Naive thymus-derived CD4-positive, alpha-beta T cell (primary cell): Measurements from ENCODE around the gene NLRP3. TPM values are rescaled to one million over a fixed set of nuclear protein-coding genes. Genes with fewer than 3 reads are reported as not detected.
"Not testable (repeated sequence)": the region's sequence is repeated elsewhere in the genome, so short reads cannot be mapped to it uniquely, and the experiment has no call there.

Experiments
- ATAC-seq: fragments of 150-1000 bp; cut with Tn5 transposase; 2 replicates; pipeline ENCODE4 v1.10.0; 2021; ENCODE audit warnings: mild to moderate bottlenecking, moderate library complexity
- CTCF ChIA-PET: fragments of 350-600 bp; sonication (Branson Sonifier 250); formaldehyde crosslinking; loops from one replicate; lab custom pipeline; 2021; ENCODE audit warnings: antibody characterized with exemption; lab: Charles Lee
- POLR2A ChIA-PET: fragments of 350-600 bp; sonication (Branson Sonifier 250); formaldehyde crosslinking; loops from one replicate; lab custom pipeline; 2021; ENCODE audit warnings: antibody characterized with exemption, inconsistent platforms; lab: Charles Lee
- DNase-seq, 9 donors: peaks; one replicate each; pipeline versions ENCODE4 v3.0.0 to v3.0.0-alpha.2; 2020 to 2022; ENCODE audit warnings: mixed read lengths in 1 of 9
- H3K27ac ChIP-seq: one replicate; pipeline ENCODE4 v1.7.0; 2013; ENCODE audit warnings: mild to moderate bottlenecking, low read depth, low read length, moderate library complexity
- H3K27me3 ChIP-seq, 2 donors: one replicate each; pipeline ENCODE4 v1.7.0; 2013; ENCODE audit warnings: low read length in 2 of 2, mild to moderate bottlenecking in 2 of 2, moderate library complexity in 2 of 2; ENCODE audit not compliant: control insufficient read depth in 2 of 2, insufficient read depth in 2 of 2
- H3K36me3 ChIP-seq, 3 experiments: 1 replicate in 2 of 3; 2 replicates in 1 of 3; pipeline ENCODE4 v1.7.0; 2013; ENCODE audit warnings: low read length in 3 of 3, mild to moderate bottlenecking in 3 of 3, moderate library complexity in 1 of 3; ENCODE audit not compliant: insufficient read depth in 3 of 3, control insufficient read depth in 2 of 3
- H3K4me1 ChIP-seq, 2 donors: one replicate each; pipeline ENCODE4 v1.7.0; 2013; ENCODE audit warnings: low read length in 2 of 2, mild to moderate bottlenecking in 2 of 2, moderate library complexity in 1 of 2; ENCODE audit not compliant: control insufficient read depth in 2 of 2, insufficient read depth in 2 of 2
- H3K4me3 ChIP-seq: 2 replicates; pipeline ENCODE4 v1.7.0; 2013; ENCODE audit warnings: mild to moderate bottlenecking, low read length
- H3K9me3 ChIP-seq, 3 experiments: 1 replicate in 2 of 3; 2 replicates in 1 of 3; pipeline ENCODE4 v1.7.0; 2013; ENCODE audit warnings: low read length in 3 of 3; ENCODE audit not compliant: control insufficient read depth in 2 of 3
- H3K27ac Mint-ChIP-seq, 9 donors: one replicate each; pipeline ENCODE4 v1.8.0; 2020 to 2022; ENCODE audit warnings: mixed read lengths in 9 of 9, mild to moderate bottlenecking in 8 of 9, moderate library complexity in 5 of 9, inconsistent platforms in 2 of 9
- H3K27me3 Mint-ChIP-seq, 5 donors: one replicate each; pipeline ENCODE4 v1.8.0; 2021 to 2022; ENCODE audit warnings: mixed read lengths in 5 of 5, mild to moderate bottlenecking in 1 of 5
- H3K36me3 Mint-ChIP-seq, 5 donors: one replicate each; pipeline ENCODE4 v1.8.0; 2020 to 2022; ENCODE audit warnings: mixed read lengths in 5 of 5, mild to moderate bottlenecking in 3 of 5, inconsistent platforms in 1 of 5
- H3K4me1 Mint-ChIP-seq, 7 donors: one replicate each; pipeline ENCODE4 v1.8.0; 2020 to 2022; ENCODE audit warnings: mixed read lengths in 7 of 7, mild to moderate bottlenecking in 3 of 7, inconsistent platforms in 1 of 7
- H3K4me3 Mint-ChIP-seq, 10 donors: one replicate each; pipeline ENCODE4 v1.8.0; 2020 to 2022; ENCODE audit warnings: mild to moderate bottlenecking in 10 of 10, mixed read lengths in 10 of 10, moderate library complexity in 6 of 10, inconsistent platforms in 2 of 10
- H3K9me3 Mint-ChIP-seq, 11 donors: one replicate each; pipeline ENCODE4 v1.8.0; 2020 to 2022; ENCODE audit warnings: mixed read lengths in 11 of 11, mild to moderate bottlenecking in 4 of 11, inconsistent platforms in 1 of 11, moderate library complexity in 1 of 11
- intact Hi-C, 2 donors: fragments of 100-400 bp; cut with micrococcal nuclease; formaldehyde crosslinking; loops; one replicate each; pipeline ENCODE4 v1.15.1; 2023
- polyA plus RNA-seq, 2 donors: library from polyadenylated mRNA; unstranded; fragments of 300-500 nt; fragmentation: Illumina TruSeq; gene quantifications; one replicate each; pipeline ENCODE4 v1.2.3, GENCODE V29; 2021
- total RNA-seq, 6 experiments: library from RNA in 5 of 6; stranded (reverse) in 5 of 6; gene quantifications; 1 replicate in 5 of 6; 2 replicates in 1 of 6; pipeline ENCODE4 v1.2.3 and lab custom pipeline; 2021 to 2026

NLRP3 gene
- total RNA-seq: 10 to 100 TPM in 2 of 5 experiments, 1 to 10 TPM in 2, under 1 TPM in 1; 0.70 to 90.6 (median 4.6) TPM
- polyA plus RNA-seq: 1 to 10 TPM; 1.4 to 4.6 TPM
- 2.2 reads per million, percentile 10 among the genes with 10 or more reads in this experiment for total RNA-seq (lab: John Stamatoyannopoulos, UW)

GRCh38 chr1:247415423-247416361 is at the start of gene NLRP3:
TSS of gene NLRP3 (plus strand) at chr1:247416173. CDS start at chr1:247418801, 2,628 bp downstream.
- Mint-ChIP-seq H3K4me1 (peaks cover 29 to 63% (median 45%) of the 10 kb centered on the region in 7 donors), H3K27me3 (peaks cover 0 to 46% (median 0%) of the 10 kb centered on the region in 5 donors), H3K4me3 (peak within 1 kb of the TSS; percentile 75 to 95 (median 91)), H3K27ac (peak within 1 kb of the TSS; percentile 4 to 92 (median 86)), H3K9me3 (no peaks in the 10 kb centered on the region), H3K36me3 (peaks cover 2 to 20% (median 15%) of the 10 kb centered on the region in 5 donors)
- intact Hi-C loops: loop anchor here (1.0 to 10.0 kb wide), 6 partner anchors 8 to 911 kb away; partner anchors contain the start of genes OR2B11 (in 1 of the 2) and SMYD3 (in 1 of the 2)
- POLR2A ChIA-PET: interaction anchor here (0.6 to 2.5 kb wide), 6 partner anchors 10 to 85 kb away, joined by 3 to 10 read pairs (median 4); no protein-coding TSS in a partner anchor
- Histone ChIP-seq H3K36me3 (no peaks in the 10 kb centered on the region), H3K9me3 (no peaks in the 10 kb centered on the region), H3K4me3 (peak within 1 kb of the TSS; percentile 53), H3K27me3 (no peaks in the 10 kb centered on the region), H3K27ac (peak within 1 kb of the TSS; percentile 61), H3K4me1 (peaks cover 20 to 33% of the 10 kb centered on the region in 2 donors)
- peak; percentile 86 for ATAC-seq
- CTCF ChIA-PET: interaction anchor here (0.6 to 4.7 kb wide), 4 partner anchors 13 to 60 kb away, joined by 3 to 34 read pairs (median 4); no protein-coding TSS in a partner anchor
- peak; percentile 23 to 63 (median 53) for DNase-seq

GRCh38 chr1:247366345-247366744 is 49.6 kb upstream of the NLRP3 start:
- intact Hi-C loops, H3K4me1 Mint-ChIP-seq, CTCF ChIA-PET, H3K4me3 Mint-ChIP-seq, H3K36me3 Mint-ChIP-seq, H3K27me3 ChIP-seq, H3K4me1 ChIP-seq, H3K9me3 Mint-ChIP-seq, H3K4me3 ChIP-seq, H3K27ac Mint-ChIP-seq, POLR2A ChIA-PET, H3K9me3 ChIP-seq, ATAC-seq, H3K36me3 ChIP-seq, H3K27ac ChIP-seq, DNase-seq: not testable (repeated sequence)
- peaks cover 6 to 45% (median 22%) of the 10 kb centered on the region in 5 donors for H3K27me3 Mint-ChIP-seq

- Mint-ChIP-seq H3K9me3 (peaks cover 0 to 8% (median 0%) of the 10 kb centered on the region in 11 donors), H3K4me3 (no peak overlapping the region), H3K27me3 (peaks cover 6 to 43% (median 22%) of the 10 kb centered on the region in 5 donors), H3K27ac (no peak overlapping the region), H3K4me1 (peaks cover 0 to 2% (median 0%) of the 10 kb centered on the region in 7 donors), H3K36me3 (no peaks in the 10 kb centered on the region)
- ATAC-seq (no peak), DNase-seq (no peak)
- no peak overlapping the region for H3K27ac ChIP-seq
- no peaks in the 10 kb centered on the region for H3K4me1 ChIP-seq
- CTCF ChIA-PET: no interaction called here
- no peaks in the 10 kb centered on the region for H3K9me3 ChIP-seq
- H3K36me3 ChIP-seq: no peaks in the 10 kb centered on the region
- POLR2A ChIA-PET: no interaction called here
- H3K27me3 ChIP-seq: peaks cover 0 to 5% of the 10 kb centered on the region in 2 donors
- intact Hi-C loops: no loop called here
- no peak overlapping the region for H3K4me3 ChIP-seq
Measured at GRCh38 chr1:247366926-247367645, 48.9 kb upstream of the NLRP3 start.

DNA sequence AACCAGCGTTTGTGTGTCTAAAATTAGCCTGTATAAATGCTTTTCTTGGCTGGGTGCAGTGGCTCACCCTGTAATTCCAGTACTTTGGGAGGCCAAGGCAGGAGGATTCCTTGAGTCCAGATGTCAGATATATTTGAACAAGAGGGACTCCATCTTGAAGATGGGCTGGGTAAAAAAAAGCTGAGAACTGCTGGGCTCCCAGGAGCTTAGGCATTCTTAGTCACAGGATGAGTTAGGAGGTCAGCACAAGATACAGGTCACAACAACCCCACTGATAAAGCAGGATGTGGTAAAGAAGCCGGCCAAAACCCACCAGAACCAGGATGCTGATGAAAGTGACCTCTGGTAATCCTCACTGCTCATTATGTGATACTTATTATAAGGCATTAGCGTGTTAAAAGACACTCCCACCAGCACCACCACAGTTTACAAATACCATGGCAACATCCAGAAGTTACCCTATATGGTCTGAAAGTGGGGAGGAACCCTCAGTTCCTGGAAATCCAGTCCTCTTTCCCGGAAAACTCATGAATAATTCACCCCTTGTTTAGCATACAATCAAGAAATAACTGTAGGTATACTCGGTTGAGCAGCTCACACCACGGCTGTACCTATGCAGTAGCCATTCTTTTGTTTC is 48.1 kb upstream of the NLRP3 start:
- peaks cover 6 to 43% (median 25%) of the 10 kb centered on the region in 5 donors for H3K27me3 Mint-ChIP-seq
- POLR2A ChIA-PET: no interaction called here
- no peaks in the 10 kb centered on the region for H3K36me3 Mint-ChIP-seq
- H3K4me1 ChIP-seq: no peaks in the 10 kb centered on the region
- no peaks in the 10 kb centered on the region for H3K36me3 ChIP-seq
- no peak overlapping the region for H3K4me3 Mint-ChIP-seq
- H3K27me3 ChIP-seq: peaks cover 0 to 5% of the 10 kb centered on the region in 2 donors
- DNase-seq (no peak), ATAC-seq (peak; percentile 65)
- intact Hi-C loops: no loop called here
- peaks cover 0 to 8% (median 0%) of the 10 kb centered on the region in 11 donors for H3K9me3 Mint-ChIP-seq
- peaks cover 0 to 6% (median 4%) of the 10 kb centered on the region in 7 donors for H3K4me1 Mint-ChIP-seq
- no peak overlapping the region for H3K27ac ChIP-seq
- CTCF ChIA-PET: no interaction called here
- no peak overlapping the region for H3K27ac Mint-ChIP-seq
- H3K4me3 ChIP-seq: no peak overlapping the region
- H3K9me3 ChIP-seq: no peaks in the 10 kb centered on the region

DNA sequence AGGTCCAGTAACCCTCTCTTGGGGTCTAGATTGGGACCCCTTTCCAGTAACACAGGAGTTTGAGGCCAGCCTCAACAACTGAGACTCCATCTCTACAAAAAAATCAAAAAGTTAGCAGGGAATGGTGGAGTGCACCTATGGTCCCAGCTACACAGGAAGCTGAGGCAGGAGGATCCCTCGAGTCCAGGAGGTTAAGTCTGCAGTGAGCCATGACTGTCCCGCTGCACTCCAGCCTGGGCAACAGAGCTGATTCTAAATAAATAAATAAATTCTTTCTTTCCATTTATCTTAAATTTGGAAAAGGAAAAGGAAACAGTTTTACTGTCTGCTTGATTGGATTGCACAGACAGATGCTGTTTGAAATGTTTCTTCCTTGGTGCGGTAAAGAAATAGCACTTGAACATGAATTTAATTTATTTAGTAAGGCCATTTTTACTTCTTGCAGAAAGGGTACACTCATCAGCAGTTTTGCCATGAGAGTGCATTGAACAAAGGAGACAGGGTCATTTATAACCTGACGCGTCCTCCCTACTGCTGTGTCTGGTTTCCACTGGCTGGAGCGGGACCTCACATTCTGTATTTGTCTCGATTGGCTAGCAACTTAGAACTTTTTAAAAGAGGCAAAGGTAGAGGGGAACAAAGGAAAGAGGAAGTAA is 47.4 kb upstream of the NLRP3 start:
- no peak overlapping the region for H3K27ac Mint-ChIP-seq
- no peaks in the 10 kb centered on the region for H3K36me3 Mint-ChIP-seq
- H3K4me3 Mint-ChIP-seq: no peak overlapping the region
- H3K27ac ChIP-seq: no peak overlapping the region
- peaks cover 0 to 5% of the 10 kb centered on the region in 2 donors for H3K27me3 ChIP-seq
- H3K4me1 ChIP-seq: no peaks in the 10 kb centered on the region
- no peaks in the 10 kb centered on the region for H3K9me3 ChIP-seq
- DNase-seq (no peak), ATAC-seq (no peak)
- H3K27me3 Mint-ChIP-seq: peaks cover 4 to 37% (median 22%) of the 10 kb centered on the region in 5 donors
- no peak overlapping the region for H3K4me3 ChIP-seq
- intact Hi-C loops: no loop called here
- H3K36me3 ChIP-seq: no peaks in the 10 kb centered on the region
- H3K9me3 Mint-ChIP-seq: peaks cover 0 to 8% (median 0%) of the 10 kb centered on the region in 11 donors
- POLR2A ChIA-PET: no interaction called here
- CTCF ChIA-PET: no interaction called here
- H3K4me1 Mint-ChIP-seq: peaks cover 0 to 6% (median 4%) of the 10 kb centered on the region in 7 donors
